Cardiac muscle cell (in vitro differentiated cells and primary cell): ENCODE results near the gene KIF6. TPM values are rescaled to one million over a fixed set of nuclear protein-coding genes. Genes with fewer than 3 reads are reported as not detected.

Experiments used
- DNase-seq, 2 donors: peaks; one replicate each; pipeline versions ENCODE4 v3.0.0 to v3.0.0-alpha.2; 2010 to 2017; ENCODE audit warnings: low read depth in 1 of 2, low spot score in 1 of 2
- H3K27ac ChIP-seq: fragments of 200-600 bp; sonication (generic); 2 replicates; pipeline ENCODE4 v1.5.1; 2016
- H3K27me3 ChIP-seq: fragments of 200-600 bp; sonication (generic); 2 replicates; pipeline ENCODE4 v1.6.0; 2016; ENCODE audit warnings: control low read depth
- H3K36me3 ChIP-seq: fragments of 200-600 bp; sonication (generic); 2 replicates; pipeline ENCODE4 v1.5.1; 2016; ENCODE audit warnings: control low read depth
- H3K4me1 ChIP-seq: fragments of 200-600 bp; sonication (generic); 2 replicates; pipeline ENCODE4 v1.8.1; 2017; ENCODE audit warnings: low read depth, mild to moderate bottlenecking, mixed run types
- H3K4me3 ChIP-seq: fragments of 200-600 bp; sonication (generic); 2 replicates; pipeline ENCODE4 v1.5.1; 2016; ENCODE audit warnings: mild to moderate bottlenecking
- H3K9me3 ChIP-seq: fragments of 200-600 bp; sonication (generic); 2 replicates; pipeline ENCODE4 v1.5.1; 2017; ENCODE audit warnings: low read depth, mild to moderate bottlenecking, control low read depth
- polyA plus RNA-seq: library from polyadenylated mRNA; unstranded; fragments of >200 nt; fragmentation: Nextera tagmentation; extraction: Ambion mirVana; gene quantifications from 2 replicates; pipeline ENCODE4 v1.2.1, GENCODE V29; 2016
- total RNA-seq: library from RNA; depleted of rRNA; stranded (reverse); fragments of >200 nt; gene quantifications from 2 replicates; pipeline ENCODE4 v1.2.3, GENCODE V29; 2016
- TF ChIP-seq, protein P1 (sequence below): IDR thresholded peaks from 2 replicates; pipeline ENCODE4 v1.5.1; 2012; ENCODE audit warnings: low read depth, mild to moderate bottlenecking, low read length

Gene KIF6
- total and polyA plus RNA-seq, 2 experiments from 2014 or later: 0.69 to 1.7 TPM

DNA sequence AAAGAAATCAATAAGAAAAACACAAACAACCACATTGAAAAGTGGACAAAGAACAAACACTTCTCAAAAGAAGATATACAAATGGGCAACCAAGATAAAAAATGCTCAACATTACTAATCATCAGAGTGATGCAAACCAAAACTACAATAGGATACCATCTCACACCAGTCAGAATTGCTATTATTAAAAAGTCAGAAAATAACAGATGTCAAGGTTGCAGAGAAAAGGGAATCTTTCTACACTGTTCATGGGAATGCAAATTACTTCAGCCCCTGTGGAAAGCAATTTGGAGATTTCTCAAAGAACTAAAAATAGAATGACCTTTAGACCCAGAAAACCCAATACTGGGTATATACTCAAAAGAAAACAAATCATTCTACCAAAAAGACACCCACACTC, 29.8 kb downstream of the KIF6 start:
- no peaks in the 10 kb centered on the region for H3K27me3 ChIP-seq
- no peak overlapping the region for H3K27ac ChIP-seq
- DNase-seq: no peak
- H3K4me1 ChIP-seq: no peaks in the 10 kb centered on the region
- H3K4me3 ChIP-seq: no peak overlapping the region
- no peaks in the 10 kb centered on the region for H3K36me3 ChIP-seq
- TF ChIP-seq, protein P1, sequence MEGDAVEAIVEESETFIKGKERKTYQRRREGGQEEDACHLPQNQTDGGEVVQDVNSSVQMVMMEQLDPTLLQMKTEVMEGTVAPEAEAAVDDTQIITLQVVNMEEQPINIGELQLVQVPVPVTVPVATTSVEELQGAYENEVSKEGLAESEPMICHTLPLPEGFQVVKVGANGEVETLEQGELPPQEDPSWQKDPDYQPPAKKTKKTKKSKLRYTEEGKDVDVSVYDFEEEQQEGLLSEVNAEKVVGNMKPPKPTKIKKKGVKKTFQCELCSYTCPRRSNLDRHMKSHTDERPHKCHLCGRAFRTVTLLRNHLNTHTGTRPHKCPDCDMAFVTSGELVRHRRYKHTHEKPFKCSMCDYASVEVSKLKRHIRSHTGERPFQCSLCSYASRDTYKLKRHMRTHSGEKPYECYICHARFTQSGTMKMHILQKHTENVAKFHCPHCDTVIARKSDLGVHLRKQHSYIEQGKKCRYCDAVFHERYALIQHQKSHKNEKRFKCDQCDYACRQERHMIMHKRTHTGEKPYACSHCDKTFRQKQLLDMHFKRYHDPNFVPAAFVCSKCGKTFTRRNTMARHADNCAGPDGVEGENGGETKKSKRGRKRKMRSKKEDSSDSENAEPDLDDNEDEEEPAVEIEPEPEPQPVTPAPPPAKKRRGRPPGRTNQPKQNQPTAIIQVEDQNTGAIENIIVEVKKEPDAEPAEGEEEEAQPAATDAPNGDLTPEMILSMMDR: no peak
- no peaks in the 10 kb centered on the region for H3K9me3 ChIP-seq

DNA sequence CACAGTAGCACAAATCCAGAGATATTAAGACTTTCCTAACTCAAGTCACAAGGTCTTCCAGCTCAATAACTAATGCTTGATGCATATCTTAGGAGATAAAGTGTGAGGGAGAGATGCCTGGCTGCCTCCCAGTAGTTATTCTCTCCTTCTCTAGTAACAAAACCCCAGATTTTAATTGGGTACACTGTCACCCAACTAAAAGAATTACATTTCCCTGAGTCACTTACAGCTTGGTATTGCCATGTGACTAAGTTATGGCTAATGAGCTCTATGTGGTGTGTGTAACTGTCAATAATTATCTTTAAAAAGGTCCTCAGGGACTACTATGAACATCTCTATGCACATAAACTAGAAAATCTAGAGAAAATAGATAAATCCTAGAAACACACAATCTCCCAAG, 32.0 kb downstream of the KIF6 start:
- Histone ChIP-seq H3K4me1 (no peaks in the 10 kb centered on the region), H3K4me3 (no peak overlapping the region), H3K36me3 (no peaks in the 10 kb centered on the region), H3K27me3 (no peaks in the 10 kb centered on the region), H3K9me3 (no peaks in the 10 kb centered on the region), H3K27ac (no peak overlapping the region)
- no peak for DNase-seq
- TF ChIP-seq, protein P1: no peak

DNA sequence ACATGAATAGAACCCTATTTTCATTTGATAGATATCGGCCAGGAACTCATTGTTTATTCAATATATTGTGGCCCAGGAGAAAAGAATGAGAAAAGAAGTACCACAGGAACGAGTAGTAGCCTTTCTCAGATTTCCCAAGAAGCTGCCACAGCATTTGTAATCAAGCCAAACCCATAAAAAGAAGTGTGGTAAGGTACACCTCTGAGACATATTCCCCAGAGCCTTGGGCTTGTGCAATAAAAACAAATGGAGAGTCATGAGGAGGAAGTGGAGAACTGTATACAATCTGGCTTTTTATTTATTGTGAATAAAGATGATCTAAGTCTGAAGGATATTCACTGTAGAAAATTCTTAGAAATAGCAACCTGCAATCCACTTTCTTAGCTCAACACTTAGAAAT, 36.7 kb downstream of the KIF6 start:
- DNase-seq: peak in 1 of 2 donors; percentile 75
- Histone ChIP-seq H3K27me3 (no peaks in the 10 kb centered on the region), H3K4me1 (no peaks in the 10 kb centered on the region), H3K4me3 (no peak overlapping the region), H3K36me3 (no peaks in the 10 kb centered on the region), H3K27ac (no peak overlapping the region), H3K9me3 (no peaks in the 10 kb centered on the region)
- TF ChIP-seq, protein P1: no peak

DNA sequence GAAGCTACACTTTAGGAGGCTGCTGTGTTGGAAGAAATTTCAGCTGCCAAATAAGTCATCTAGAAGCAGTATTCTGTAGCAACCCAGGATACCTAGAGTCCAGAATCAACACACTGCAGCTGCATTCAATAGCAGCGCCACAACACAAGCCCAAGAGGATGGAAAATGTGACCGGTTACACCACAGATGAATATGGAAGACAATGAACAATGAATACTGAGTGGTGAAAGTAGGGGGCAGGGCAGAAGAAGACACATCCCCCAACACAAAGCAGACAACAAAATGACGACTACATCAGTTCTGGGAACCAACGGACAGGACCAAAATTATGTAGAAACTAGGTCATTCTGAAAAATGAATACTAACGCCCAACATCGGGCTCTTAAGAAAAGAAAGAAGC, 38.2 kb downstream of the KIF6 start:
- Histone ChIP-seq H3K36me3 (no peaks in the 10 kb centered on the region), H3K4me1 (peaks cover 5% of the 10 kb centered on the region), H3K9me3 (no peaks in the 10 kb centered on the region), H3K27ac (no peak overlapping the region), H3K4me3 (no peak overlapping the region), H3K27me3 (no peaks in the 10 kb centered on the region)
- no peak for DNase-seq
- TF ChIP-seq, protein P1: no peak

DNA sequence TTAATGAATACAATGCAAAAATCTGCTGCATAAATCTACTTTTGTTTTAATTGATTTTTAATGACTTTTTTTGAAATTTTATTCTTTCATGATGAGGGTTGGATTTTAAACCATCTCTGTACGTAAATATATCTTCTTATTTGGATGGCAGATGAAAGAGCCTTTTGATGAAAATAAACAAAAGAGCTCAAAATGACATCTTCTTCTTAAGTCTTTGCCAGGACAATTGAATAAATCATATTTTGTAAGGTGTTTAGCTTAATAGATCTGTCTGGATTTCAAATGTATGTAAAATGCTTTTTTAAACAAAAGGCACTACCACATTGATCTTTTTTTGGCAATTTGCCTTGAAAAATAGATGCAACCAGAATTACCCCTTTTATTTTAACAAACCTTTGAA, 39.3 kb downstream of the KIF6 start:
- Histone ChIP-seq H3K9me3 (no peaks in the 10 kb centered on the region), H3K36me3 (no peaks in the 10 kb centered on the region), H3K27me3 (no peaks in the 10 kb centered on the region), H3K4me1 (peaks cover 5% of the 10 kb centered on the region), H3K27ac (no peak overlapping the region), H3K4me3 (no peak overlapping the region)
- TF ChIP-seq, protein P1: no peak
- DNase-seq: no peak

DNA sequence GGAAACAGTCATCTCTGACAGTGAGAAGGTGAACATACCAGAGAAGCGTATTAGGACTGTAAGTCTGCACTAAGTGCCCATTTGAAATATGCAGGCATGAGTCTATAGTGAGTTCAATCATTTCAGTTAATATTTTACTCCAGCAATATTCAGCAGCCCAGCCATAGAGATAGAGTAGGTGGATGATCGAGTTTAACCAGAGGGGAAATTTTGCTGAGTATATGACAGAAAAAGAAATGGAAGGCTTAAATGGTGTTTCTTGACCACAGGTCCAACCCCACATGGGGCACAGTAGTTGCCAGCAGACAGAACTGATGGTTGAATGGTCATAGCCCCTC, 39.8 kb downstream of the KIF6 start:
- H3K4me1 ChIP-seq: peaks cover 5% of the 10 kb centered on the region
- no peak overlapping the region for H3K4me3 ChIP-seq
- H3K9me3 ChIP-seq: no peaks in the 10 kb centered on the region
- no peak overlapping the region for H3K27ac ChIP-seq
- DNase-seq: no peak
- TF ChIP-seq, protein P1: no peak
- H3K36me3 ChIP-seq: no peaks in the 10 kb centered on the region
- no peaks in the 10 kb centered on the region for H3K27me3 ChIP-seq
